Measurements from ENCODE around the gene HS3ST1.

The HS3ST1 gene

GRCh38 chr4:11472535-11472934 is 43.8 kb upstream of the HS3ST1 start:
- Histone ChIP-seq H3K4me1 (ENCODE audit: control insufficient read depth, low read length) (peaks cover 5% of the 10 kb centered on the region), H4K20me1 (ENCODE audit: control insufficient read depth, insufficient read depth, low read depth, low read length) (no peaks in the 10 kb centered on the region), H3K9me3 (ENCODE audit: control insufficient read depth, insufficient read depth, low read length) (no peaks in the 10 kb centered on the region), H3K27ac (ENCODE audit: low read depth, low read length) (no peak overlapping the region), H3F3A (ENCODE audit: control insufficient read depth, insufficient read depth) (no peaks in the 10 kb centered on the region), H3K27me3 (ENCODE audit: control insufficient read depth, low read length) (no peaks in the 10 kb centered on the region), H3K9me2 (replicated peaks; ENCODE audit: control insufficient read depth, low read length) (no peaks in the 10 kb centered on the region), H3K4me3 (ENCODE audit: low read length) (no peak overlapping the region), H3K79me2 (ENCODE audit: control insufficient read depth, low read length) (no peaks in the 10 kb centered on the region), H3K36me3 (ENCODE audit: control insufficient read depth, low read length) (no peaks in the 10 kb centered on the region), H3K4me2 (ENCODE audit: low read length) (no peak overlapping the region)
- TF ChIP-seq EZH2phosphoT487 (IDR thresholded peaks at IDR 0.05; ENCODE audit: borderline replicate concordance, low read length): no peak
- TF ChIP-seq CTCF (IDR thresholded peaks at IDR 0.05; ENCODE audit: low read depth, low read length, poor library complexity, severe bottlenecking): no peak

GRCh38 chr4:11471618-11472017 is 42.9 kb upstream of the HS3ST1 start:
- no peaks in the 10 kb centered on the region for H3K27me3 ChIP-seq (ENCODE audit: control insufficient read depth, low read length)
- peaks cover 5% of the 10 kb centered on the region for H3K4me1 ChIP-seq (ENCODE audit: control insufficient read depth, low read length)
- no peaks in the 10 kb centered on the region for H4K20me1 ChIP-seq (ENCODE audit: control insufficient read depth, insufficient read depth, low read depth, low read length)
- no peaks in the 10 kb centered on the region for H3K9me3 ChIP-seq (ENCODE audit: control insufficient read depth, insufficient read depth, low read length)
- no peaks in the 10 kb centered on the region for H3K36me3 ChIP-seq (ENCODE audit: control insufficient read depth, low read length)
- no peak overlapping the region for H3K27ac ChIP-seq (ENCODE audit: low read depth, low read length)
- no peaks in the 10 kb centered on the region for H3F3A ChIP-seq (ENCODE audit: control insufficient read depth, insufficient read depth)
- peak overlapping the region; percentile 54 for H3K4me3 ChIP-seq (ENCODE audit: low read length)
- no peaks in the 10 kb centered on the region for H3K79me2 ChIP-seq (ENCODE audit: control insufficient read depth, low read length)
- H3K9me2 ChIP-seq (replicated peaks; ENCODE audit: control insufficient read depth, low read length): no peaks in the 10 kb centered on the region
- TF ChIP-seq EZH2phosphoT487 (IDR thresholded peaks at IDR 0.05; ENCODE audit: borderline replicate concordance, low read length): no peak
- no peak for TF ChIP-seq CTCF (IDR thresholded peaks at IDR 0.05; ENCODE audit: low read depth, low read length, poor library complexity, severe bottlenecking)
- peak overlapping the region; percentile 52 for H3K4me2 ChIP-seq (ENCODE audit: low read length)

GRCh38 chr4:11471046-11471441 is 42.4 kb upstream of the HS3ST1 start:
- no peaks in the 10 kb centered on the region for H4K20me1 ChIP-seq (ENCODE audit: control insufficient read depth, insufficient read depth, low read depth, low read length)
- no peaks in the 10 kb centered on the region for H3K79me2 ChIP-seq (ENCODE audit: control insufficient read depth, low read length)
- H3F3A ChIP-seq (ENCODE audit: control insufficient read depth, insufficient read depth): no peaks in the 10 kb centered on the region
- no peak overlapping the region for H3K4me2 ChIP-seq (ENCODE audit: low read length)
- no peaks in the 10 kb centered on the region for H3K9me2 ChIP-seq (replicated peaks; ENCODE audit: control insufficient read depth, low read length)
- no peak for TF ChIP-seq EZH2phosphoT487 (IDR thresholded peaks at IDR 0.05; ENCODE audit: borderline replicate concordance, low read length)
- no peak for TF ChIP-seq CTCF (IDR thresholded peaks at IDR 0.05; ENCODE audit: low read depth, low read length, poor library complexity, severe bottlenecking)
- H3K36me3 ChIP-seq (ENCODE audit: control insufficient read depth, low read length): no peaks in the 10 kb centered on the region
- no peak overlapping the region for H3K27ac ChIP-seq (ENCODE audit: low read depth, low read length)
- H3K4me1 ChIP-seq (ENCODE audit: control insufficient read depth, low read length): peaks cover 5% of the 10 kb centered on the region
- no peak overlapping the region for H3K4me3 ChIP-seq (ENCODE audit: low read length)
- H3K27me3 ChIP-seq (ENCODE audit: control insufficient read depth, low read length): no peaks in the 10 kb centered on the region
- no peaks in the 10 kb centered on the region for H3K9me3 ChIP-seq (ENCODE audit: control insufficient read depth, insufficient read depth, low read length)

Data from DOHH2 (cell line).